Right lobe of liver (tissue), 6 donors: ENCODE data around the gene ELFN1. TPM values are rescaled to one million over a fixed set of nuclear protein-coding genes. Genes with fewer than 3 reads are reported as not detected.

Source experiments
- ATAC-seq, 4 donors: fragments of 200-7000 bp; cut with Tn5 transposase; one replicate each; pipeline ENCODE4 v1.9.1; 2020; ENCODE audit warnings: mild to moderate bottlenecking in 4 of 4, moderate library complexity in 4 of 4
- DNase-seq, 3 donors: peaks; one replicate each; pipeline ENCODE4 v3.0.0-alpha.2; 2020
- H3K27ac ChIP-seq, 3 donors: fragments of 200-600 bp; one replicate each; pipeline ENCODE4 v1.8.0; 2022
- H3K27me3 ChIP-seq, 2 donors: fragments of 200-600 bp; one replicate each; pipeline ENCODE4 v1.8.0; 2022
- H3K36me3 ChIP-seq, 4 donors: fragments of 200-600 bp; sonication (generic) in 1 of 4; one replicate each; pipeline versions ENCODE4 v1.5.1 to v1.8.0; 2017 to 2022; ENCODE audit warnings: control low read depth in 1 of 4
- H3K4me1 ChIP-seq, 4 donors: fragments of 200-600 bp; sonication (generic) in 1 of 4; one replicate each; pipeline versions ENCODE4 v1.5.1 to v1.8.0; 2017 to 2022; ENCODE audit warnings: control low read depth in 1 of 4
- H3K4me3 ChIP-seq, 3 donors: fragments of 200-600 bp; one replicate each; pipeline ENCODE4 v1.8.0; 2022
- H3K9me3 ChIP-seq, 4 donors: fragments of 200-600 bp; sonication (generic) in 1 of 4; one replicate each; pipeline versions ENCODE4 v1.5.1 to v1.8.0; 2017 to 2022; ENCODE audit warnings: control low read depth in 1 of 4
- POLR2A ChIP-seq: fragments of 450-650 bp; IDR thresholded peaks from one replicate; pipeline ENCODE4 v1.6.1; 2017; ENCODE audit warnings: antibody characterized with exemption, mild to moderate bottlenecking
- WGBS: methylation state at CpG from one replicate; pipeline ENCODE4 v1.1.6; 2018; ENCODE audit warnings: low coverage, low lambda C conversion rate; ENCODE audit not compliant: insufficient coverage; ENCODE audit errors: missing lambda C conversion rate; 5-methylcytosine and 5-hydroxymethylcytosine counted together
- intact Hi-C, 2 donors: fragments of 100-400 bp; cut with DNase I; formaldehyde crosslinking; loops; one replicate each; pipeline versions ENCODE4 v1.11.2 to v1.14.1; 2022
- total RNA-seq, 6 experiments: library from RNA; depleted of rRNA in 2 of 6; stranded (reverse); fragments of >200 nt in 2 of 6; fragmentation: NEBNext Ultra II Directional in 3 of 6; extraction: Animal tissue kit (Norgen Biotek cat#: 25700) in 3 of 6; gene quantifications; one replicate each; pipeline versions ENCODE4 v1.1.0 to v1.2.4, GENCODE V29; 2016 to 2023
- TF ChIP-seq, protein P1 (sequence below), 4 donors: fragments of 200-600 bp in 3 of 4; fragments of 450-650 bp in 1 of 4; IDR thresholded peaks; one replicate each; pipeline versions ENCODE4 v1.5.1 to v1.8.0; 2016 to 2022; ENCODE audit warnings: antibody characterized with exemption in 4 of 4, mild to moderate bottlenecking in 2 of 4
- donor health status: DM: no; HTN: yes; CAD: no.
- donor health status: DM: no; HTN: no; CAD: no.
- donor health status: DM: no; HTN: no; CAD: no.
- donor health status: DM: no; HTN: yes; CAD: no.
- donor health status: DM: no; HTN: yes; CAD: no.

Gene ELFN1
- total RNA-seq, 6 experiments from 2014 or later = 5.4 to 13.0 (median 7.5) TPM

DNA sequence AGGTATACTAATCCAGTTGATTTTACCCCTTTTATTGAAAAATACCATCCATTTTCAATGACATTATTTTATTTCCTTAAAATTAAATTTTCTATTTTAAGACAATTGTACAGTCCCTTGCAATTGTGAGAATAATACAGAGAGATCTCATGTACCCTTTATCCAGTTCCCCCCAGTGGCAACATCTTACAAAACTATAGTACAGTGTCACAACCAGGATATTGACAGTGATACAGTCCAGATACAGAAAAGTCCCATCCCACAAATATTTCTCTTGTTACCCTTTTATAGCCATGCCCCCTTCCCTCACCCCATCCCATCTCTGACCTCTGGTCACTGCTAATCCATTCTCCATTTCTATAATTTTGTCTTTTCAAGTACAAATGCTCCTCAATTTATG, 18.5 kb downstream of the ELFN1 start:
- Histone ChIP-seq H3K9me3 (peaks cover 0 to 8% (median 0%) of the 10 kb centered on the region in 4 donors), H3K4me1 (no peaks in the 10 kb centered on the region), H3K4me3 (no peak overlapping the region), H3K36me3 (no peaks in the 10 kb centered on the region), H3K27ac (no peak overlapping the region), H3K27me3 (no peaks in the 10 kb centered on the region)
- intact Hi-C loops = no loop called here
- DNase-seq (no peak), ATAC-seq (no peak)
- no peak for TF ChIP-seq POLR2A
- TF ChIP-seq, protein P1, sequence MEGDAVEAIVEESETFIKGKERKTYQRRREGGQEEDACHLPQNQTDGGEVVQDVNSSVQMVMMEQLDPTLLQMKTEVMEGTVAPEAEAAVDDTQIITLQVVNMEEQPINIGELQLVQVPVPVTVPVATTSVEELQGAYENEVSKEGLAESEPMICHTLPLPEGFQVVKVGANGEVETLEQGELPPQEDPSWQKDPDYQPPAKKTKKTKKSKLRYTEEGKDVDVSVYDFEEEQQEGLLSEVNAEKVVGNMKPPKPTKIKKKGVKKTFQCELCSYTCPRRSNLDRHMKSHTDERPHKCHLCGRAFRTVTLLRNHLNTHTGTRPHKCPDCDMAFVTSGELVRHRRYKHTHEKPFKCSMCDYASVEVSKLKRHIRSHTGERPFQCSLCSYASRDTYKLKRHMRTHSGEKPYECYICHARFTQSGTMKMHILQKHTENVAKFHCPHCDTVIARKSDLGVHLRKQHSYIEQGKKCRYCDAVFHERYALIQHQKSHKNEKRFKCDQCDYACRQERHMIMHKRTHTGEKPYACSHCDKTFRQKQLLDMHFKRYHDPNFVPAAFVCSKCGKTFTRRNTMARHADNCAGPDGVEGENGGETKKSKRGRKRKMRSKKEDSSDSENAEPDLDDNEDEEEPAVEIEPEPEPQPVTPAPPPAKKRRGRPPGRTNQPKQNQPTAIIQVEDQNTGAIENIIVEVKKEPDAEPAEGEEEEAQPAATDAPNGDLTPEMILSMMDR (IDR thresholded peaks at IDR 0.05) = no peak

GRCh38 chr7:1689311-1689710, 19.2 kb downstream of the ELFN1 start:
- WGBS = 100% methylated on average over 1 of the region's 3 CpGs
- no peak for ATAC-seq
- no peak overlapping the region for H3K4me3 ChIP-seq

GRCh38 chr7:1690359-1690958, 20.4 kb downstream of the ELFN1 start:
- no peaks in the 10 kb centered on the region for H3K36me3 ChIP-seq
- DNase-seq (no peak), ATAC-seq (no peak)
- H3K27me3 ChIP-seq = no peaks in the 10 kb centered on the region
- H3K27ac ChIP-seq = no peak overlapping the region
- no peak overlapping the region for H3K4me3 ChIP-seq
- 100% methylated on average over 1 of the region's 1 CpG for WGBS
- TF ChIP-seq, protein P1 (IDR thresholded peaks at IDR 0.05) = no peak
- TF ChIP-seq POLR2A = no peak
- H3K4me1 ChIP-seq = no peaks in the 10 kb centered on the region
- intact Hi-C loops = no loop called here
- no peaks in the 10 kb centered on the region for H3K9me3 ChIP-seq

More at GRCh38 chr7:1689311-1689710, 19.2 kb downstream of the ELFN1 start:
- Histone ChIP-seq H3K4me1 (no peaks in the 10 kb centered on the region), H3K9me3 (no peaks in the 10 kb centered on the region), H3K27me3 (no peaks in the 10 kb centered on the region), H3K36me3 (no peaks in the 10 kb centered on the region), H3K27ac (no peak overlapping the region)
- intact Hi-C loops = no loop called here
- TF ChIP-seq, protein P1 (IDR thresholded peaks at IDR 0.05) = no peak
- TF ChIP-seq POLR2A = no peak
- no peak for DNase-seq

DNA sequence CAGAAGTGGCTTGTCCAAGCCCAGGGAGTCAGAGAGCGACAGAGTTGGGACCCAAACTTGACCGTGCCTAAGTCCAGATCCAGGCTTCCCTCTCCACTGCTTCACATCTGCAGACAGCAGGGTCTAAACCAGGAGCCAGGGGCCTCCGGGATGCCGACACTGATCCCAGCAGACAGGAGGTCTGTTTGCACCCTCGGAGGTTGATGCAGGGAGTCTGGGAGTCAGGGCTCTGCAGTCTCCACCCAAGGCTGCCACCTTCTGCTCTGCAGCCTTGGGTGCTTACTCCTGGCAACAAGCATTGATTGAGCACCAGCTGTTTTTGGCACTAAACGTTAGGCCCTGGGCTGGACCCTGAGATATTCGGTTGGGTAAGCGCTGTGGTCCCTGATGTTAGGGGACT, 21.0 kb downstream of the ELFN1 start:
- H3K27ac ChIP-seq = no peak overlapping the region
- H3K27me3 ChIP-seq = no peaks in the 10 kb centered on the region
- no peaks in the 10 kb centered on the region for H3K9me3 ChIP-seq
- H3K4me3 ChIP-seq = no peak overlapping the region
- DNase-seq = no peak
- intact Hi-C loops = no loop called here
- no peaks in the 10 kb centered on the region for H3K4me1 ChIP-seq
- no peak for ATAC-seq
- H3K36me3 ChIP-seq = no peaks in the 10 kb centered on the region
- no CpG with 5 or more reads among the region's 8 CpGs for WGBS
- TF ChIP-seq, protein P1 (IDR thresholded peaks at IDR 0.05) = no peak
- TF ChIP-seq POLR2A = no peak
